NCI-H748 (cell line): ENCODE data around the gene LAMTOR4.

Experiments
- DNase-seq: peaks from one replicate; lab custom pipeline; 2025; ENCODE audit not compliant: unreplicated experiment; lab: John Stamatoyannopoulos, UW

The LAMTOR4 gene

GRCh38 chr7:100152937-100153666 is 4.4 kb downstream of the LAMTOR4 start:
- DNase-seq = no peak

- no peak for DNase-seq
Measured at GRCh38 chr7:100153708-100154535, 5.2 kb downstream of the LAMTOR4 start.

- no peak for DNase-seq
Measured at GRCh38 chr7:100154651-100155491, 6.2 kb downstream of the LAMTOR4 start.

- no peak for DNase-seq
Measured at GRCh38 chr7:100155553-100156317, 7.0 kb downstream of the LAMTOR4 start.

GRCh38 chr7:100156331-100157068 is 7.8 kb downstream of the LAMTOR4 start:
- DNase-seq = no peak

DNA sequence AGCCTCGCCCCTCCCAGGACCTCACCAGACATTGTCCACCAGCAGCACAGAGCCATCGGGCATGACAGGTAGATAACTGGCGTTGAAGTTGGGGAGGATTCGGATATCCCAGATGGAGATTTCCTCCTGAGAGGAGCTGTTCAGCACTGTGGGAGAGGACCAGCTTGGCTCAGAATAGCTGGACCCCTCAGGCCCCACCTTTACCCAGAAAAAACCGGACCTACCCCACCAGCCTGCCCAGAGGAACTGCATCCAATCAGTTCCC is 8.3 kb downstream of the LAMTOR4 start:
- no peak for DNase-seq

- DNase-seq = peak; percentile 22
Measured at GRCh38 chr7:100157334-100158228, 8.9 kb downstream of the LAMTOR4 start.

DNA sequence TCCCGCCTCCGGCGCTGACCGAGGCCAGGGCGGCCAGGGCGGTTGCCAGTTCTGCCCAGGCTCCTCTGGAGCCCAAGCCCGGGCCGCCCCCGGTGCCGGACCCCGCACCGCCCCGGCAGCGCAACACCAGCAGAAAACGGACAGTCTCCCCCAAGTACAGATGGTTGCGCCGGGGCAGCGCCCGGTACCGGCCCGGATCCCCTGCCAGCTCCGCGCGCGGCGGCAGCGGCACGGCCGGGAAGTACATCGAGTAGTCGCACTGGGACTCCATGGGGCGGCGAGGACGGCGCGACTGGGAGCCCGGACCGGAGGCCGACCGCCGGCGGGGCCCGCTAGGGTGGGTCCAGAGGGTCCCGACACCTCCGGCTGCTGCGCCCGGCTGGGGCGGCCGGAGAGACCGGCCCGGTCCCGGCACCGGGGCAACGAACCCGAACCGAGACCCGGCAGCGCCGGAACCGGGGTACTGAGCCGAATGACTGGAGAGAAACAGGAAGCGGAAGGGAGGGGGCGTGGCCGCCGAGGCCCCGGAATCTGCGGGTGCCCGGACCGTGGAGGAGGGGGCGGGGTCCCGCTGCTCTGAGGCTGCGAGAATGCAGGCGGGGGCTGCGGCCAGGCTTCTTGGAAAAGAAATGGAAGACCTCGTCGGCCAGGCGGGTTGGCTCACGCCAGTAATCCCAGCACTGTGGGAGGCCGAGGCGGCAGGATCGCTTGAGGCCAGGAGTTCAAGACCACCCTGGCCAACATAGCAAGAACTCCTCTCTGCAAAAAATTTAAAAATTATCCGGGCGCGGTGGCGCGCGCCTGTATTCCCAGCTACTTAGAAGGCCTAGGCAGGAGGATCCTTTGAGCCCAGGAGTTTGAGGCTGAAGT is 9.7 kb downstream of the LAMTOR4 start, which contains the start of gene TRAPPC14:
Gene TRAPPC14, minus strand, starts transcription at position 495 of the 870 bp plus-strand sequence. Its CDS starts 224 bp downstream, at position 271.
- DNase-seq = peak; percentile 87

DNA sequence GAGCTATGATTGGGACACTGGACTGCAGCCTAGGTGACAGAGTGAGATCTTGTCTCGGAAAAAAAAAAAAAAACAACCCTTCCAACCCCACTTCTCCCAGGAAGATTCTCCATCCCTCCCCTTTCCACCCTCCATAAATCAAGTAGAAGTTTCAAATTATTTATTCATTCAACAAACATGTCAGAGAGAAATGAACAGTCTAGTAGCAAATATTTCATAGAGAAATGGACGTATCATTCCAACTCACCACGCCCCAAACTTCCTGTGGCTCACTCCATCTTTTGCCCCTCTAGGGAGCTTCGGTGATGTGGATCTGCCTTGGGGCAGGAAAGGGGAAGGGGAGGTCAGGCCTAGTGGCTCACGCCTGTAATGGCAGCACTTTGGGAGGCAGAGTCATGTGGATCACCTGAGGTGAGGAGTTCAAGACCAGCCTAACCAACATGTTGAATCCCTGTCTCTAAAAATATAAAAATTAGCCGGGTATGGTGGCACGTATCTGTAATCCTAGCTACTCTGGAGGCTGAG is 10.4 kb downstream of the LAMTOR4 start:
- no peak for DNase-seq

DNA sequence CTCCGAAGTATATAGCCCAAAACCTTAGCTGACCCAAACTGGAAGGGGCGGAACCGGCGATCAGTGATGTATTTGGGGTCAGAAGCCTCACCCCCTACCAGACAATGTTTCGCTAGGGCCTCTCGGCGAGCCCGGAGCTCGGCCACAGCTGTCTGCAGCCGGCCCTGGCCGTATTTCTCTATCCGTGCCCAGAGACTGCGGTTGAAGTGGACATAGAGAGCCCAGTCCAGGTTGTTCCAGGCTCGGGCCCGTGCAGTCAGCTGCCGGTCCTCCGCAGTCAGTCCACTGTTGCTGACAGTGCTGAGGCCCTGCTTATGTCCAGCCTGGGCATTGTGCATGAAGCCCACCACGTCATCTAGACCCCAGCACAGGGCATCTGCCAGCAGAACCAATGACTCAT is 11.3 kb downstream of the LAMTOR4 start:
- no peak for DNase-seq

DNA sequence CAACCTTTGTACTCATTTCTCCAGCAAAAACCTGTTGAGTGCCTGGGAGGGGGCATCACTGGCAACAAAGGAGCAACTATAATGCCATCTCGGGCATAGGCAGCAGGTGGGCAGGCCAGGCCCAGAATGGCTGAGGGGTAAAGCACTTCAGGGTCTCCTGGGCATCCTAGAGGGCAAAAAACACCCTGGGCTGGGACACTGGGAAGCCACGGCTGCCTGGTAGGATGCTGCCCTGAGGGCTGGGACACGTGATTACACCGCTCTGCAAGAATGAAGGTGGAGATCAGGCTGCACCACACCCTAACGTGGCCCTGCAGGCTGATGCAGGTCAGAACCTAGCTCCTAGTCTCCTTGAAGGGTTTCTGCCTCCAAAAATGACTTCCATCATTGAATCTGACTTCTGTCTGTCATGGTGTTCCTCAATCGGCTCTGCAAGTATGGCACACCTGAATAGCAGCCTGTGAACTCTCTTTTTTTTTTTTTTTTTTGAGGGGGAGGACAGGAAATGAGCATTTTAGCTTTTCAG is 14.4 kb downstream of the LAMTOR4 start:
- DNase-seq = no peak

GRCh38 chr7:100163871-100164270 is 15.2 kb downstream of the LAMTOR4 start:
- DNase-seq = no peak

DNA sequence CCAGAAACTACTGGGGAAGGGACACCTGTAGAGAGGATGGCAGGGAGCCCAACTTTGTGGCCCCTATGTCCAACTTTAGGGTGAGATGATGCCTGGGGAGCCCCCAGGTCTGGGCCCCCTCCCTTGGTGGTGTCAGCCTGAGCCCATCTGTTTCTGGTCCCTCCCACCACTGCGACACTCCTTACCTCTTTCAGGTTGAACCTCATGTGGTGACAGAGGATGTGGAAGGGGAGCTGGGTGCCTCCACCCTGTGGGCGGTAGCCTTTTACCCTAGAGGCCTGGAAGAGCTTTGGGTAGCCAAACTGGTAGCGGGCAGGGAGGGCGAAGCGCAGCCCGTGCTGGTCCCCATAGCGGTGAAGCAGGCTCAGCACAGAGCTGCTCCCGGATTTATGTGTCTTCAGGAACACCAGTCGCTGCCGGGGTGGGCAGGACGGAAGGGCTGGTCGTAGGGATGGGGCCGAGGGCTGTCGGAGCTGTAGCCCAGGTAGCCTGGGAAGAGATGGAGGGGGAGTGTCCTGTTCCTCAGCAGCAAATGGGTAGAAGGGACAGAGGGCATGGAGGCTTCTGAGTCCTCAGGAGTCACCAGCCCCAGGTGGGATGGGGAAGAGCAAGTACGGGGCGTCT is 17.7 kb downstream of the LAMTOR4 start:
- no peak for DNase-seq

GRCh38 chr7:100166970-100167911 is 18.5 kb downstream of the LAMTOR4 start:
- DNase-seq = no peak

- DNase-seq = peak; percentile 19
Measured at GRCh38 chr7:100167912-100168323, 19.2 kb downstream of the LAMTOR4 start.
